H9 (cell line): ENCODE data around the gene PPAT. TPM values are rescaled to one million over a fixed set of nuclear protein-coding genes. Genes with fewer than 3 reads are reported as not detected.
"Not testable (repeated sequence)": the region's sequence is repeated elsewhere in the genome, so short reads cannot be mapped to it uniquely, and the experiment has no call there.

Experiments used
- DNase-seq: peaks from one replicate; pipeline ENCODE4 v3.0.0-alpha.2; 2017
- H2AFZ ChIP-seq: one replicate; pipeline ENCODE4 v1.6.1; 2013; ENCODE audit warnings: mild to moderate bottlenecking, low read length, control low read depth, moderate library complexity
- H2AK5ac ChIP-seq: 2 replicates; pipeline ENCODE4 v1.6.1; 2013; ENCODE audit warnings: low read length, control low read depth, mixed read lengths; ENCODE audit not compliant: insufficient read length
- H2BK120ac ChIP-seq: one replicate; pipeline ENCODE4 v1.6.1; 2013; ENCODE audit warnings: low read depth, mild to moderate bottlenecking, low read length, control low read depth, inconsistent platforms; ENCODE audit not compliant: poor library complexity, severe bottlenecking
- H2BK12ac ChIP-seq: 2 replicates; pipeline ENCODE4 v1.6.1; 2013; ENCODE audit warnings: low read length, control low read depth, mixed read lengths, low read depth; ENCODE audit not compliant: insufficient read length
- H2BK15ac ChIP-seq: 2 replicates; pipeline ENCODE4 v1.6.1; 2013; ENCODE audit warnings: low read depth, low read length, control low read depth
- H2BK20ac ChIP-seq: one replicate; pipeline ENCODE4 v1.6.1; 2013; ENCODE audit warnings: low read depth, mild to moderate bottlenecking, low read length, control low read depth, inconsistent platforms; ENCODE audit not compliant: poor library complexity, severe bottlenecking
- H2BK5ac ChIP-seq: 2 replicates; pipeline ENCODE4 v1.6.1; 2013; ENCODE audit warnings: low read length, control low read depth, mixed read lengths; ENCODE audit not compliant: insufficient read length
- H3K14ac ChIP-seq: 2 replicates; pipeline ENCODE4 v1.6.1; 2013; ENCODE audit warnings: low read length, control low read depth; ENCODE audit not compliant: insufficient read depth
- H3K18ac ChIP-seq: 2 replicates; pipeline ENCODE4 v1.6.1; 2013; ENCODE audit warnings: low read depth, mild to moderate bottlenecking, mixed read lengths, low read length, control low read depth; ENCODE audit not compliant: insufficient read length
- H3K23ac ChIP-seq: 2 replicates; pipeline ENCODE4 v1.6.1; 2013; ENCODE audit warnings: low read length, control low read depth, mixed read lengths, low read depth; ENCODE audit not compliant: insufficient read length
- H3K23me2 ChIP-seq: 2 replicates; pipeline ENCODE4 v1.6.1; 2013; ENCODE audit warnings: low read depth, mild to moderate bottlenecking, mixed read lengths, low read length, control low read depth; ENCODE audit not compliant: insufficient read length, poor library complexity, severe bottlenecking
- H3K27ac ChIP-seq: 2 replicates; pipeline ENCODE4 v1.5.1; 2013; ENCODE audit warnings: low read length, control low read depth, mixed read lengths, low read depth; ENCODE audit not compliant: insufficient read length
- H3K27me3 ChIP-seq: 2 replicates; pipeline ENCODE4 v1.6.1; 2013; ENCODE audit warnings: low read length, control low read depth, inconsistent platforms; ENCODE audit not compliant: insufficient read depth
- H3K4ac ChIP-seq: 2 replicates; pipeline ENCODE4 v1.6.1; 2013; ENCODE audit warnings: low read depth, mild to moderate bottlenecking, control low read depth, inconsistent platforms, low read length, moderate library complexity
- H3K4me1 ChIP-seq: 2 replicates; pipeline ENCODE4 v1.6.1; 2013; ENCODE audit warnings: low read length, control low read depth, inconsistent platforms; ENCODE audit not compliant: insufficient read depth
- H3K4me2 ChIP-seq: 2 replicates; pipeline ENCODE4 v1.6.1; 2013; ENCODE audit warnings: low read length, control low read depth, mixed read lengths; ENCODE audit not compliant: insufficient read length, insufficient read depth
- H3K56ac ChIP-seq: 2 replicates; pipeline ENCODE4 v1.6.1; 2013; ENCODE audit warnings: low read depth, mild to moderate bottlenecking, mixed read lengths, low read length, control low read depth; ENCODE audit not compliant: insufficient read length
- H3K79me1 ChIP-seq: 2 replicates; pipeline ENCODE4 v1.6.1; 2013; ENCODE audit warnings: low read depth, mild to moderate bottlenecking, moderate library complexity, low read length, control low read depth, inconsistent platforms; ENCODE audit not compliant: insufficient read depth, poor library complexity, severe bottlenecking
- H3K79me2 ChIP-seq: 2 replicates; pipeline ENCODE4 v1.6.1; 2013; ENCODE audit warnings: low read length, control low read depth, inconsistent platforms; ENCODE audit not compliant: insufficient read depth
- H3K9ac ChIP-seq: 2 replicates; pipeline ENCODE4 v1.6.1; 2013; ENCODE audit warnings: low read length, control low read depth, mixed read lengths; ENCODE audit not compliant: insufficient read length; ENCODE audit errors: extremely low read depth
- H3K9me3 ChIP-seq: one replicate; pipeline ENCODE4 v1.6.1; 2013; ENCODE audit warnings: low read depth, low read length, inconsistent platforms; ENCODE audit not compliant: control insufficient read depth
- H3T11ph ChIP-seq: one replicate; pipeline ENCODE4 v1.6.1; 2013; ENCODE audit warnings: mild to moderate bottlenecking, low read length, control low read depth, inconsistent platforms
- H4K20me1 ChIP-seq: one replicate; pipeline ENCODE4 v1.6.1; 2013; ENCODE audit not compliant: control insufficient read depth, insufficient read length, insufficient read depth
- H4K5ac ChIP-seq: 2 replicates; pipeline ENCODE4 v1.6.1; 2013; ENCODE audit warnings: low read depth, mild to moderate bottlenecking, mixed read lengths, low read length, control low read depth; ENCODE audit not compliant: insufficient read length
- H4K8ac ChIP-seq: replicated peaks from 2 replicates; pipeline ENCODE4 v1.6.1; 2013; ENCODE audit warnings: low read length, control low read depth, mixed read lengths, low read depth; ENCODE audit not compliant: insufficient read length
- H4K91ac ChIP-seq: 2 replicates; pipeline ENCODE4 v1.6.1; 2013; ENCODE audit warnings: low read depth, mild to moderate bottlenecking, moderate library complexity, mixed read lengths, low read length, control low read depth; ENCODE audit not compliant: insufficient read length
- H3K27ac Mint-ChIP-seq, 3 experiments: 2 replicates in 2 of 3; 3 replicates in 1 of 3; pipeline ENCODE4 v1.8.0; 2020 to 2021; ENCODE audit warnings: mixed read lengths in 3 of 3, mild to moderate bottlenecking in 1 of 3, moderate library complexity in 1 of 3
- H3K27me3 Mint-ChIP-seq: 2 replicates; pipeline ENCODE4 v1.8.0; 2021; ENCODE audit warnings: low read depth, mild to moderate bottlenecking, moderate library complexity, mixed read lengths
- H3K36me3 Mint-ChIP-seq, 3 experiments: 2 replicates in 2 of 3; 3 replicates in 1 of 3; pipeline ENCODE4 v1.8.0; 2020 to 2021; ENCODE audit warnings: low read depth in 3 of 3, mixed read lengths in 3 of 3; ENCODE audit not compliant: insufficient read depth in 1 of 3
- H3K4me1 Mint-ChIP-seq, 2 experiments: 2 replicates each; pipeline ENCODE4 v1.8.0; 2020; ENCODE audit warnings: mixed read lengths in 2 of 2
- H3K4me3 Mint-ChIP-seq, 2 experiments: 2 replicates in 1 of 2; 3 replicates in 1 of 2; pipeline ENCODE4 v1.8.0; 2020 to 2021; ENCODE audit warnings: mild to moderate bottlenecking in 2 of 2, mixed read lengths in 2 of 2, moderate library complexity in 1 of 2
- H3K9me3 Mint-ChIP-seq, 2 experiments: 2 replicates in 1 of 2; 3 replicates in 1 of 2; pipeline ENCODE4 v1.8.0; 2020; ENCODE audit warnings: mild to moderate bottlenecking in 2 of 2, mixed read lengths in 2 of 2, moderate library complexity in 1 of 2
- WGBS: extraction: QIAGEN DNeasy Blood & Tissue Kit; methylation state at CpG from one replicate; pipeline ENCODE4 v1.1.7; 2013; ENCODE audit warnings: missing lambda C conversion rate, low lambda C conversion rate, mixed read lengths; ENCODE audit not compliant: insufficient read length; ENCODE audit errors: extremely low coverage; 5-methylcytosine and 5-hydroxymethylcytosine counted together
- total RNA-seq: library from RNA; stranded (reverse); gene quantifications from 2 replicates; pipeline ENCODE4 v1.2.1, GENCODE V29; 2021
- TF ChIP-seq, protein P1 (sequence below): fragments of 200-600 bp; sonication (generic); conservative IDR thresholded peaks from 3 replicates; pipeline ENCODE4 v1.8.0; 2021; ENCODE audit warnings: antibody characterized with exemption, mild to moderate bottlenecking

PPAT gene
- total RNA-seq, 1 experiment from 2014 or later = 77.1 TPM

GRCh38 chr4:56370377-56370776, 65.0 kb downstream of the PPAT start:
- Histone ChIP-seq H3T11ph (no peak overlapping the region), H3K27ac (no peak overlapping the region), H2BK120ac (no peak overlapping the region), H3K23me2 (no peaks in the 10 kb centered on the region), H4K91ac (no peak overlapping the region), H2AFZ (no peak overlapping the region), H2BK15ac (no peak overlapping the region), H2BK5ac (no peak overlapping the region), H3K79me2 (no peaks in the 10 kb centered on the region), H4K5ac (no peak overlapping the region), H3K27me3 (no peaks in the 10 kb centered on the region), H2AK5ac (no peak overlapping the region), H3K14ac (no peak overlapping the region), H3K4ac (no peak overlapping the region), H3K18ac (no peak overlapping the region), H3K79me1 (no peaks in the 10 kb centered on the region), H3K4me2 (no peak overlapping the region), H3K4me1 (no peaks in the 10 kb centered on the region), H2BK20ac (no peak overlapping the region), H4K20me1 (no peaks in the 10 kb centered on the region), H4K8ac (no peak overlapping the region), H3K9ac (no peak overlapping the region), H3K56ac (no peak overlapping the region), H2BK12ac (no peak overlapping the region), H3K9me3 (no peaks in the 10 kb centered on the region), H3K23ac (no peak overlapping the region)
- no peak for DNase-seq
- Mint-ChIP-seq H3K4me3 (no peak overlapping the region), H3K9me3 (peaks cover 7 to 9% of the 10 kb centered on the region in 2 experiments), H3K36me3 (peaks cover 15 to 42% (median 32%) of the 10 kb centered on the region in 3 experiments), H3K27me3 (no peaks in the 10 kb centered on the region), H3K4me1 (no peaks in the 10 kb centered on the region), H3K27ac (no peak overlapping the region)
- WGBS = no CpG with 5 or more reads among the region's 3 CpGs
- TF ChIP-seq, protein P1, sequence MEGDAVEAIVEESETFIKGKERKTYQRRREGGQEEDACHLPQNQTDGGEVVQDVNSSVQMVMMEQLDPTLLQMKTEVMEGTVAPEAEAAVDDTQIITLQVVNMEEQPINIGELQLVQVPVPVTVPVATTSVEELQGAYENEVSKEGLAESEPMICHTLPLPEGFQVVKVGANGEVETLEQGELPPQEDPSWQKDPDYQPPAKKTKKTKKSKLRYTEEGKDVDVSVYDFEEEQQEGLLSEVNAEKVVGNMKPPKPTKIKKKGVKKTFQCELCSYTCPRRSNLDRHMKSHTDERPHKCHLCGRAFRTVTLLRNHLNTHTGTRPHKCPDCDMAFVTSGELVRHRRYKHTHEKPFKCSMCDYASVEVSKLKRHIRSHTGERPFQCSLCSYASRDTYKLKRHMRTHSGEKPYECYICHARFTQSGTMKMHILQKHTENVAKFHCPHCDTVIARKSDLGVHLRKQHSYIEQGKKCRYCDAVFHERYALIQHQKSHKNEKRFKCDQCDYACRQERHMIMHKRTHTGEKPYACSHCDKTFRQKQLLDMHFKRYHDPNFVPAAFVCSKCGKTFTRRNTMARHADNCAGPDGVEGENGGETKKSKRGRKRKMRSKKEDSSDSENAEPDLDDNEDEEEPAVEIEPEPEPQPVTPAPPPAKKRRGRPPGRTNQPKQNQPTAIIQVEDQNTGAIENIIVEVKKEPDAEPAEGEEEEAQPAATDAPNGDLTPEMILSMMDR = no peak

DNA sequence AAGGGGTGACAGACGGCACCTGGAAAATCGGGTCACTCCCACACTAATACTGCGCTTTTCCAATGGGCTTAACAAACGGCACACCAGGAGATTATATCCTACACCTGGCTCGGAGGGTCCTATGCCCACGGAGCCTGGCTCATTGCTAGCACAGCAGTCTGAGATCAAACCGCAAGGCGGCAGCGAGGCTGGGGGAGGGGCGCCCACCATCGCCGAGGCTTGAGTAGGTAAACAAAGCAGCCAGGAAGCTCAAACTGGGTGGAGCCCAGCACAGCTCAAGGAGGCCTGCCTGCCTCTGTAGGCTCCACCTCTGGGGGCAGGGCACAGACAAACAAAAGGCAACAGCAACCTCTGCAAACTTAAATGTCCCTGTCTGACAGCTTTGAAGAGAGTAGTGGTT, 72.4 kb downstream of the PPAT start:
- WGBS = no CpG with 5 or more reads among the region's 12 CpGs
- H3K27ac ChIP-seq = not testable (repeated sequence)

More for the DNA sequence above, 72.4 kb downstream of the PPAT start:
- H3K4me1 Mint-ChIP-seq, H2BK5ac ChIP-seq, H4K5ac ChIP-seq, H4K20me1 ChIP-seq, H3K4me3 Mint-ChIP-seq, H2AK5ac ChIP-seq, H2BK120ac ChIP-seq, H3K18ac ChIP-seq, H3K27me3 ChIP-seq, H3K9ac ChIP-seq, H3K4me2 ChIP-seq, H3K79me1 ChIP-seq, H3K23me2 ChIP-seq, H3K79me2 ChIP-seq, H2AFZ ChIP-seq, H2BK15ac ChIP-seq, H3T11ph ChIP-seq, H2BK12ac ChIP-seq, H3K56ac ChIP-seq, H3K27ac Mint-ChIP-seq, H4K91ac ChIP-seq, DNase-seq, H3K9me3 ChIP-seq, H3K23ac ChIP-seq, H2BK20ac ChIP-seq, H3K27me3 Mint-ChIP-seq, H4K8ac ChIP-seq, H3K4ac ChIP-seq, H3K14ac ChIP-seq, H3K4me1 ChIP-seq: not testable (repeated sequence)
- Mint-ChIP-seq H3K36me3 (peaks cover 49 to 63% (median 54%) of the 10 kb centered on the region in 3 experiments), H3K9me3 (peaks cover 47 to 51% of the 10 kb centered on the region in 2 experiments)
